H1 (cell line): Measurements from ENCODE around the gene TGFBR1. TPM values are rescaled to one million over a fixed set of nuclear protein-coding genes. Genes with fewer than 3 reads are reported as not detected.
A peak's percentile ranks its signal among the peaks of the same experiment; 100 is the strongest.
"Not testable (repeated sequence)": the region's sequence is repeated elsewhere in the genome, so short reads cannot be mapped to it uniquely, and the experiment has no call there.

Experiments used
- CTCF ChIA-PET: fragments of 300-600 bp; sonication (Branson Sonifier 250); formaldehyde crosslinking; loops from one replicate; lab custom pipeline; 2021; ENCODE audit not compliant: partially characterized antibody; lab: Charles Lee
- POLR2A ChIA-PET: fragments of 300-600 bp; sonication (Branson Sonifier 250); formaldehyde crosslinking; loops from one replicate; lab custom pipeline; 2021; ENCODE audit warnings: inconsistent platforms; ENCODE audit not compliant: partially characterized antibody; lab: Charles Lee
- DNase-seq, 2 experiments: peaks; one replicate each; pipeline versions ENCODE4 v3.0.0 to v3.0.0-alpha.2; 2010 to 2022; ENCODE audit warnings: low spot score in 2 of 2, low read depth in 1 of 2, mixed read lengths in 1 of 2
- FAIRE-seq: peaks from 2 replicates; lab custom pipeline; 2011; peaks lifted over from hg19 to GRCh38; lab: Jason Lieb, UNC
- H2AFZ ChIP-seq: 2 replicates; pipeline ENCODE4 v1.8.1; 2012; ENCODE audit warnings: low read length, inconsistent platforms
- H2AK5ac ChIP-seq: 2 replicates; pipeline ENCODE4 v1.6.1; 2013; ENCODE audit warnings: low read depth, low read length
- H2BK120ac ChIP-seq: replicated peaks from 2 replicates; pipeline ENCODE3; 2013; ENCODE audit warnings: low read depth, low read length, inconsistent platforms
- H2BK12ac ChIP-seq: 2 replicates; pipeline ENCODE4 v1.6.1; 2013; ENCODE audit warnings: low read depth, low read length
- H2BK15ac ChIP-seq: 2 replicates; pipeline ENCODE4 v1.6.1; 2013; ENCODE audit warnings: low read length
- H2BK20ac ChIP-seq: 2 replicates; pipeline ENCODE4 v1.6.1; 2013; ENCODE audit warnings: low read length
- H2BK5ac ChIP-seq: 2 replicates; pipeline ENCODE4 v1.6.1; 2013; ENCODE audit warnings: low read depth, low read length
- H3K14ac ChIP-seq: 2 replicates; pipeline ENCODE4 v1.6.1; 2013; ENCODE audit warnings: inconsistent platforms; ENCODE audit not compliant: insufficient read length
- H3K18ac ChIP-seq: 2 replicates; pipeline ENCODE4 v1.6.1; 2013; ENCODE audit warnings: low read length; ENCODE audit errors: extremely low read depth
- H3K23ac ChIP-seq: 2 replicates; pipeline ENCODE4 v1.6.1; 2013; ENCODE audit warnings: inconsistent platforms; ENCODE audit not compliant: insufficient read length
- H3K23me2 ChIP-seq: 2 replicates; pipeline ENCODE4 v1.6.1; 2013; ENCODE audit warnings: low read depth, low read length
- H3K27ac ChIP-seq: 2 replicates; pipeline ENCODE4 v1.6.1; 2011; ENCODE audit warnings: low read depth, low read length, inconsistent platforms
- H3K27me3 ChIP-seq, 4 experiments: replicated peaks in 1 of 4; 1 replicate in 1 of 4; 2 replicates in 3 of 4; pipeline versions ENCODE4 v1.6.1 to v1.8.1; 2011 to 2013; ENCODE audit warnings: low read length in 3 of 4, mild to moderate bottlenecking in 3 of 4, inconsistent platforms in 2 of 4, mixed read lengths in 2 of 4, moderate library complexity in 1 of 4; ENCODE audit not compliant: control insufficient read depth in 3 of 4, insufficient read depth in 3 of 4; ENCODE audit errors: extremely low read depth in 1 of 4
- H3K36me3 ChIP-seq, 4 experiments: 2 replicates each; pipeline versions ENCODE4 v1.6.1 to v1.8.1; 2011 to 2013; ENCODE audit warnings: mild to moderate bottlenecking in 4 of 4, low read length in 3 of 4, moderate library complexity in 2 of 4, control low read depth in 1 of 4, inconsistent platforms in 1 of 4; ENCODE audit not compliant: insufficient read depth in 4 of 4, control insufficient read depth in 2 of 4
- H3K4ac ChIP-seq: replicated peaks from 2 replicates; pipeline ENCODE3; 2013; ENCODE audit warnings: low read length, low read depth, mixed read lengths, inconsistent platforms; ENCODE audit not compliant: insufficient read length
- H3K4me1 ChIP-seq, 4 experiments: replicated peaks in 1 of 4; 1 replicate in 1 of 4; 2 replicates in 3 of 4; pipeline versions ENCODE4 v1.6.1 to v1.8.1; 2011 to 2013; ENCODE audit warnings: low read length in 3 of 4, inconsistent platforms in 2 of 4, mixed read lengths in 1 of 4; ENCODE audit not compliant: insufficient read depth in 4 of 4, control insufficient read depth in 3 of 4
- H3K4me2 ChIP-seq, 2 experiments: 2 replicates each; pipeline versions ENCODE4 v1.6.1 to v1.8.1; 2011 to 2013; ENCODE audit warnings: low read depth in 2 of 2, low read length in 2 of 2, control low read depth in 1 of 2, inconsistent platforms in 1 of 2, mild to moderate bottlenecking in 1 of 2; ENCODE audit not compliant: insufficient read depth in 1 of 2
- H3K4me3 ChIP-seq, 4 experiments: fragments of 200-600, 300-600 bp in 1 of 4; sonication (generic), shearing (Covaris generic), sonication (Bioruptor Twin) in 1 of 4; 2 replicates each; pipeline versions ENCODE4 v1.5.1 to v1.8.1; 2011 to 2016; ENCODE audit warnings: low read length in 4 of 4, low read depth in 3 of 4, control low read depth in 2 of 4, inconsistent platforms in 2 of 4, mild to moderate bottlenecking in 2 of 4, mixed read lengths in 1 of 4, moderate library complexity in 1 of 4; ENCODE audit not compliant: insufficient read depth in 2 of 4; ENCODE audit errors: extremely low read depth in 1 of 4
- H3K56ac ChIP-seq: replicated peaks from 2 replicates; pipeline ENCODE3; 2013; ENCODE audit warnings: low read depth, mild to moderate bottlenecking, mixed read lengths, low read length, inconsistent platforms; ENCODE audit not compliant: insufficient read length
- H3K79me1 ChIP-seq: 2 replicates; pipeline ENCODE4 v1.6.1; 2013; ENCODE audit warnings: low read depth, low read length, control low read depth
- H3K79me2 ChIP-seq, 2 experiments: 2 replicates each; pipeline versions ENCODE4 v1.6.1 to v1.8.1; 2012 to 2013; ENCODE audit warnings: low read length in 2 of 2, mild to moderate bottlenecking in 2 of 2, inconsistent platforms in 1 of 2; ENCODE audit not compliant: insufficient read depth in 2 of 2, control insufficient read depth in 1 of 2
- H3K9ac ChIP-seq, 4 experiments: replicated peaks in 1 of 4; 1 replicate in 1 of 4; 2 replicates in 3 of 4; pipeline versions ENCODE4 v1.6.1 to v1.8.1; 2011 to 2013; ENCODE audit warnings: low read depth in 3 of 4, low read length in 3 of 4, control low read depth in 2 of 4, mild to moderate bottlenecking in 2 of 4, moderate library complexity in 2 of 4, inconsistent platforms in 1 of 4; ENCODE audit errors: extremely low read depth in 1 of 4
- H3K9me3 ChIP-seq, 2 experiments: 2 replicates each; pipeline versions ENCODE4 v1.6.1 to v1.8.1; 2012 to 2013; ENCODE audit warnings: mild to moderate bottlenecking in 2 of 2, moderate library complexity in 2 of 2, control low read depth in 1 of 2, inconsistent platforms in 1 of 2, low read depth in 1 of 2, low read length in 1 of 2, mixed read lengths in 1 of 2; ENCODE audit not compliant: insufficient read depth in 2 of 2
- H4K20me1 ChIP-seq, 2 experiments: replicated peaks in 1 of 2; 2 replicates each; pipeline versions ENCODE3 to v1.8.1; 2011 to 2013; ENCODE audit warnings: inconsistent platforms in 2 of 2, low read length in 2 of 2, mild to moderate bottlenecking in 1 of 2; ENCODE audit not compliant: insufficient read depth in 2 of 2, control insufficient read depth in 1 of 2
- H4K5ac ChIP-seq: 2 replicates; pipeline ENCODE4 v1.6.1; 2013; ENCODE audit warnings: low read length, low read depth, mixed read lengths, inconsistent platforms; ENCODE audit not compliant: insufficient read length
- H4K8ac ChIP-seq: 2 replicates; pipeline ENCODE4 v1.8.0; 2013; ENCODE audit warnings: mild to moderate bottlenecking, moderate library complexity, low read length, inconsistent platforms; ENCODE audit not compliant: insufficient read depth; ENCODE audit errors: extremely low read depth
- H4K91ac ChIP-seq: replicated peaks from 2 replicates; pipeline ENCODE3; 2013; ENCODE audit warnings: low read length, mixed read lengths, inconsistent platforms; ENCODE audit not compliant: insufficient read length
- WGBS, 2 experiments: shearing (Covaris generic) in 1 of 2; methylation state at CpG; one replicate each; pipeline versions ENCODE4 v1.1.6 to v1.1.7; 2013 to 2015; ENCODE audit warnings: low lambda C conversion rate in 2 of 2, mixed read lengths in 2 of 2, inconsistent platforms in 1 of 2, low coverage in 1 of 2, missing lambda C conversion rate in 1 of 2; ENCODE audit not compliant: insufficient replicate concordance in 2 of 2, insufficient coverage in 1 of 2, insufficient read length in 1 of 2; ENCODE audit errors: extremely low coverage in 1 of 2, missing lambda C conversion rate in 1 of 2; 5-methylcytosine and 5-hydroxymethylcytosine counted together
- polyA plus RNA-seq, 7 experiments: library from polyadenylated mRNA; depleted of rRNA in 3 of 7; stranded (reverse) in 5 of 7; unstranded in 2 of 7; fragments of >200 nt in 5 of 7; fragments of 200-250 nt in 2 of 7; gene quantifications; 1 replicate in 5 of 7; 2 replicates in 1 of 7; 4 replicates in 1 of 7; pipeline versions ENCODE4 v1.2.1 to v1.2.3, GENCODE V29; 2011 to 2013; ENCODE audit warnings: missing spikeins in 2 of 7, mixed read lengths in 2 of 7
- total RNA-seq: library from RNA; stranded (reverse); fragmentation: NEBNext Ultra II Directional; extraction: Animal tissue kit (Norgen Biotek cat#: 25700); gene quantifications from 2 replicates; pipeline ENCODE4 v1.2.1, GENCODE V29; 2021

Gene TGFBR1
- total and polyA plus RNA-seq, 2 of the 8 experiments (the other 6 are each of a cell fraction or from before 2014, with no cell fraction given), result 16.8 to 52.4 TPM

DNA sequence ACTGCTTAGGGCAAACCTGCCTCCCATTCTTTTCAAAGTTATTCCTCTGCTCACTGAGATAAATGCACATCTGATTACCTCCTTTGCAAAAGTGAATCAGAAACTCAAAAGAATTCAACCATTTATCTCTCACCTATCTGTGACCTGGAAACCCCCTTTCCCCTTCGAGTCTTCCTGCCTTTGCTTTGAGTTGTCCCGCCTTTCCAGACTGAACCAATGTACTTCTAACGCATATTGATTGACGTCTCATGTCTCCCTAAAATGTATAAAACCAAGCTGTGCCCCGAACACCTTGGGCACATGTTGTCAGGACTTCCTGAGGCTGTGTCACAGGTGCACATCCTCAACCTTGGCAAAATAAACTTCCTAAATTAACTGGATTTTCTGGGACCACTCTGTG lies 91.6 kb downstream of the TGFBR1 start:
- H2BK20ac ChIP-seq, H4K91ac ChIP-seq, H3K79me2 ChIP-seq, H3K9ac ChIP-seq, H3K4me1 ChIP-seq, H2BK15ac ChIP-seq, H3K14ac ChIP-seq, H3K4ac ChIP-seq, H3K4me3 ChIP-seq, H3K4me2 ChIP-seq, H2BK120ac ChIP-seq, H3K23me2 ChIP-seq, FAIRE-seq, H2BK12ac ChIP-seq, H3K27me3 ChIP-seq, H2AK5ac ChIP-seq, H3K23ac ChIP-seq, H3K79me1 ChIP-seq, H3K9me3 ChIP-seq, H4K8ac ChIP-seq, H3K36me3 ChIP-seq, H3K27ac ChIP-seq, H4K20me1 ChIP-seq, H3K56ac ChIP-seq, H3K18ac ChIP-seq, H4K5ac ChIP-seq, H2BK5ac ChIP-seq, DNase-seq: not testable (repeated sequence)
- POLR2A ChIA-PET, result interaction anchor here (1.0 kb wide), 1 partner anchor 27 kb away, joined by 3 read pairs; no protein-coding TSS in a partner anchor
- CTCF ChIA-PET, result interaction anchor here (0.6 to 9.9 kb wide), 15 partner anchors 10 to 1093 kb away, joined by 3 to 105 read pairs (median 3); no protein-coding TSS in a partner anchor
- peak overlapping the region; percentile 12; the same call in 1 of the 2 replicates for H2AFZ ChIP-seq
- 83% methylated on average over 5 of the region's 5 CpGs; no CpG with 5 or more reads in 1 of the 2 experiments for WGBS, 2 experiments
